OCI-LY7 (cell line): ENCODE data around the gene LPCAT1. TPM values are rescaled to one million over a fixed set of nuclear protein-coding genes. Genes with fewer than 3 reads are reported as not detected.

Experiments used
- BruUV-seq: library from RNA; stranded (reverse); fragments of 400-500 nt; replicated peaks from 2 replicates; lab custom pipeline; 2021; lab: Mats Ljungman, UMichigan
- CTCF ChIA-PET: fragments of 300-600 bp; sonication (Branson Sonifier 250); formaldehyde crosslinking; loops from one replicate; lab custom pipeline; 2022; ENCODE audit warnings: antibody characterized with exemption; ENCODE audit not compliant: unreplicated experiment; lab: Charles Lee
- POLR2A ChIA-PET: fragments of 300-600 bp; sonication (Branson Sonifier 250); formaldehyde crosslinking; loops from one replicate; lab custom pipeline; 2022; ENCODE audit warnings: antibody characterized with exemption; lab: Charles Lee
- DNase-seq: peaks from one replicate; pipeline ENCODE4 v3.0.0-alpha.2; 2015; ENCODE audit warnings: low spot score
- H2AFZ ChIP-seq: fragments of 200-600 bp; sonication (generic), shearing (Covaris generic); 2 replicates; pipeline ENCODE4 v1.6.1; 2014; ENCODE audit warnings: mild to moderate bottlenecking, antibody characterized with exemption, low read length, moderate library complexity
- H3K27ac ChIP-seq: fragments of 200-600 bp; sonication (generic); 2 replicates; pipeline ENCODE4 v1.5.1; 2014; ENCODE audit warnings: mixed run types, low read depth, mild to moderate bottlenecking, moderate library complexity, low read length, inconsistent platforms; ENCODE audit not compliant: poor library complexity, severe bottlenecking
- H3K36me3 ChIP-seq: fragments of 200-600 bp; sonication (generic); 2 replicates; pipeline ENCODE4 v1.6.1; 2014; ENCODE audit warnings: mild to moderate bottlenecking, antibody characterized with exemption, low read length, moderate library complexity, mixed read lengths; ENCODE audit not compliant: insufficient read depth
- H3K4me1 ChIP-seq: fragments of 200-600 bp; sonication (generic); 2 replicates; pipeline ENCODE4 v1.5.1; 2014; ENCODE audit warnings: mild to moderate bottlenecking, low read length; ENCODE audit not compliant: insufficient read depth, poor library complexity, severe bottlenecking
- H3K4me2 ChIP-seq: fragments of 200-600 bp; sonication (generic); 2 replicates; pipeline ENCODE4 v1.6.1; 2014; ENCODE audit warnings: mild to moderate bottlenecking, low read length
- H3K4me3 ChIP-seq: fragments of 200-600 bp; sonication (generic); 2 replicates; pipeline ENCODE4 v1.5.1; 2014; ENCODE audit warnings: mild to moderate bottlenecking, low read depth, low read length; ENCODE audit not compliant: poor library complexity, severe bottlenecking
- H3K79me2 ChIP-seq: fragments of 200-600 bp; sonication (generic); 2 replicates; pipeline ENCODE4 v1.6.1; 2016; ENCODE audit warnings: low read depth, mild to moderate bottlenecking, low read length, moderate library complexity, mixed read lengths; ENCODE audit not compliant: insufficient read depth
- H3K9me2 ChIP-seq: fragments of 200-600 bp; sonication (generic); 2 replicates; pipeline ENCODE4 v1.6.1; 2016; ENCODE audit warnings: mild to moderate bottlenecking, low read length, mixed read lengths; ENCODE audit not compliant: insufficient read depth
- H3K9me3 ChIP-seq: fragments of 200-600 bp; sonication (generic); 2 replicates; pipeline ENCODE4 v1.6.1; 2014; ENCODE audit warnings: mild to moderate bottlenecking, mixed run types, low read length, mixed read lengths
- H4K20me1 ChIP-seq: fragments of 200-600 bp; sonication (generic); 2 replicates; pipeline ENCODE4 v1.6.1; 2014; ENCODE audit warnings: mild to moderate bottlenecking, antibody characterized with exemption, low read length, moderate library complexity, mixed read lengths; ENCODE audit not compliant: insufficient read depth
- EZH2phosphoT487 ChIP-seq: fragments of 200-600 bp; sonication (generic); IDR thresholded peaks from 2 replicates; pipeline ENCODE4 v1.6.1; 2018; ENCODE audit warnings: low read depth, borderline replicate concordance, mild to moderate bottlenecking, mixed run types, antibody characterized with exemption, low read length, moderate library complexity, mixed read lengths
- intact Hi-C: fragments of 100-400 bp; cut with micrococcal nuclease; formaldehyde crosslinking; loops from one replicate; pipeline ENCODE4 v1.10.0; 2022; ENCODE audit not compliant: unreplicated experiment
- total RNA-seq, 2 experiments: library from RNA; depleted of rRNA in 1 of 2; stranded (reverse); fragments of >200 nt in 1 of 2; shearing (Covaris generic) in 1 of 2; gene quantifications; 2 replicates each; pipeline ENCODE4 v1.2.3, GENCODE V29; 2014 to 2022
- TF ChIP-seq, protein P1 (sequence below): fragments of 200-600 bp; sonication (generic); conservative IDR thresholded peaks from 2 replicates; pipeline ENCODE4 v1.5.1; 2014; ENCODE audit warnings: mild to moderate bottlenecking, antibody characterized with exemption, low read length, moderate library complexity, mixed read lengths

The LPCAT1 gene
- total RNA-seq, 2 experiments from 2014 or later, result 47.7 to 63.6 TPM

DNA sequence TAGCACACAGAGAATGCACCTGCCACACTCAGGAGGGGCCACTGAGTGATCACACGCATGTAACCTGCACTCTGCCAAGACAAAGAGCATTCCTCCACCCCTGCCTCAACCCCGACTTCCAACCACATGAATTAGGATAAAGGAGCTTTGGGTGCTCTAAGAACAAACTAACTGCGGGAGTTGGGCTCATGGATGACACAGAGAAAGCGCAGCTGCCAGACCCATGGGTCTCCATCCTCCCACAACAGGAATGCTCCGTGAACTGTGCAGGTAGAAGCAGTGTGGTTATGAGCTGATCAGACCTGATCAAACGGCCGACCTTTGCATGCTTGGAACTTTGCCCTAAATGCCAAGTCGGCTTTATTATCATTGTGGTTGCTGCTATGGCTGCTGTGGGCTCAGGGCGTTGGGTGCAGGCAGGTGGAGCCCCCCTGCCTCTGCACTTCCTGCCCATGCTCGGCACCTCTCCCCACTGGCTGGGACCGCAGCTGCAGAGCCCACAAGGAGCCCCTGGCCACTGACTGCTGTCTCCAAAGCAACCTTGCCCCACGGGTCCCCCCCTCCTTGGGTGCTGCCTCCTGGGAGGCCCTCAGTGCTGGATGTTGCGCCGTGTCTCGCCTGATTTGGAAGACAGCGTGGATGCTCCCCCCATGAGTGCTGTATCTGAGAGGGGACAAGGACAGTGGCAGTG is 75.9 kb downstream of the LPCAT1 start:
- ChIA-PET CTCF (no interaction called here), POLR2A (no interaction called here)
- Histone ChIP-seq H3K4me2 (no peak overlapping the region), H2AFZ (no peak overlapping the region), H3K36me3 (no peaks in the 10 kb centered on the region), H3K9me3 (0 out of 2 replicates have a peak, but pooled peaks cover 2% of the 10 kb centered on the region), H4K20me1 (no peaks in the 10 kb centered on the region), H3K79me2 (no peaks in the 10 kb centered on the region), H3K9me2 (no peaks in the 10 kb centered on the region), H3K4me3 (no peak overlapping the region), H3K4me1 (no peaks in the 10 kb centered on the region), H3K27ac (no peak overlapping the region)
- TF ChIP-seq, protein P1, sequence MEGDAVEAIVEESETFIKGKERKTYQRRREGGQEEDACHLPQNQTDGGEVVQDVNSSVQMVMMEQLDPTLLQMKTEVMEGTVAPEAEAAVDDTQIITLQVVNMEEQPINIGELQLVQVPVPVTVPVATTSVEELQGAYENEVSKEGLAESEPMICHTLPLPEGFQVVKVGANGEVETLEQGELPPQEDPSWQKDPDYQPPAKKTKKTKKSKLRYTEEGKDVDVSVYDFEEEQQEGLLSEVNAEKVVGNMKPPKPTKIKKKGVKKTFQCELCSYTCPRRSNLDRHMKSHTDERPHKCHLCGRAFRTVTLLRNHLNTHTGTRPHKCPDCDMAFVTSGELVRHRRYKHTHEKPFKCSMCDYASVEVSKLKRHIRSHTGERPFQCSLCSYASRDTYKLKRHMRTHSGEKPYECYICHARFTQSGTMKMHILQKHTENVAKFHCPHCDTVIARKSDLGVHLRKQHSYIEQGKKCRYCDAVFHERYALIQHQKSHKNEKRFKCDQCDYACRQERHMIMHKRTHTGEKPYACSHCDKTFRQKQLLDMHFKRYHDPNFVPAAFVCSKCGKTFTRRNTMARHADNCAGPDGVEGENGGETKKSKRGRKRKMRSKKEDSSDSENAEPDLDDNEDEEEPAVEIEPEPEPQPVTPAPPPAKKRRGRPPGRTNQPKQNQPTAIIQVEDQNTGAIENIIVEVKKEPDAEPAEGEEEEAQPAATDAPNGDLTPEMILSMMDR, result no peak
- intact Hi-C loops, result no loop called here
- DNase-seq, result no peak
- no TSS peak for BruUV-seq

GRCh38 chr5:1446602-1447343 is 77.0 kb downstream of the LPCAT1 start:
- ChIA-PET POLR2A (no interaction called here), CTCF (no interaction called here)
- intact Hi-C loops, result no loop called here
- Histone ChIP-seq H4K20me1 (no peaks in the 10 kb centered on the region), H3K4me2 (no peak overlapping the region), H3K79me2 (no peaks in the 10 kb centered on the region), H3K27ac (no peak overlapping the region), H3K9me3 (no peaks in the 10 kb centered on the region), H3K4me1 (no peaks in the 10 kb centered on the region), H2AFZ (no peak overlapping the region), H3K36me3 (no peaks in the 10 kb centered on the region), H3K9me2 (no peaks in the 10 kb centered on the region), H3K4me3 (no peak overlapping the region)
- no peak for TF ChIP-seq EZH2phosphoT487
- TF ChIP-seq, protein P1, result no peak
- no TSS peak for BruUV-seq
- DNase-seq, result no peak
